RWPE1 (cell line): Measurements from ENCODE around the gene SLC24A4.
"Not testable (repeated sequence)": the region's sequence is repeated elsewhere in the genome, so short reads cannot be mapped to it uniquely, and the experiment has no call there.

Experiments
- CTCF ChIA-PET: fragments of 350-600 bp; sonication (Branson Sonifier 250); formaldehyde crosslinking; extraction: SDS; loops from one replicate; lab custom pipeline; 2021; lab: Yijun Ruan, JAX
- POLR2A ChIA-PET: fragments of 400-600 bp; formaldehyde crosslinking; extraction: SDS; loops from one replicate; lab custom pipeline; 2020; ENCODE audit warnings: antibody characterized with exemption; ENCODE audit not compliant: low non-redundant PET; lab: Yijun Ruan, JAX
- DNase-seq: peaks from one replicate; pipeline ENCODE4 v3.0.0; 2012; ENCODE audit warnings: low spot score
- H3K27ac ChIP-seq: fragments of 450-650 bp; 2 replicates; pipeline ENCODE4 v1.5.1; 2017
- TF ChIP-seq, protein P1 (sequence below): fragments of 450-650 bp; conservative IDR thresholded peaks from 2 replicates; pipeline ENCODE4 v1.5.1; 2017; ENCODE audit warnings: low read depth, mild to moderate bottlenecking

Gene SLC24A4

GRCh38 chr14:92398888-92399636 lies 76.1 kb downstream of the SLC24A4 start:
- POLR2A ChIA-PET = no interaction called here

GRCh38 chr14:92400579-92401444 lies 77.8 kb downstream of the SLC24A4 start:
- no peak overlapping the region for H3K27ac ChIP-seq
- TF ChIP-seq, protein P1, sequence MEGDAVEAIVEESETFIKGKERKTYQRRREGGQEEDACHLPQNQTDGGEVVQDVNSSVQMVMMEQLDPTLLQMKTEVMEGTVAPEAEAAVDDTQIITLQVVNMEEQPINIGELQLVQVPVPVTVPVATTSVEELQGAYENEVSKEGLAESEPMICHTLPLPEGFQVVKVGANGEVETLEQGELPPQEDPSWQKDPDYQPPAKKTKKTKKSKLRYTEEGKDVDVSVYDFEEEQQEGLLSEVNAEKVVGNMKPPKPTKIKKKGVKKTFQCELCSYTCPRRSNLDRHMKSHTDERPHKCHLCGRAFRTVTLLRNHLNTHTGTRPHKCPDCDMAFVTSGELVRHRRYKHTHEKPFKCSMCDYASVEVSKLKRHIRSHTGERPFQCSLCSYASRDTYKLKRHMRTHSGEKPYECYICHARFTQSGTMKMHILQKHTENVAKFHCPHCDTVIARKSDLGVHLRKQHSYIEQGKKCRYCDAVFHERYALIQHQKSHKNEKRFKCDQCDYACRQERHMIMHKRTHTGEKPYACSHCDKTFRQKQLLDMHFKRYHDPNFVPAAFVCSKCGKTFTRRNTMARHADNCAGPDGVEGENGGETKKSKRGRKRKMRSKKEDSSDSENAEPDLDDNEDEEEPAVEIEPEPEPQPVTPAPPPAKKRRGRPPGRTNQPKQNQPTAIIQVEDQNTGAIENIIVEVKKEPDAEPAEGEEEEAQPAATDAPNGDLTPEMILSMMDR = no peak

More at GRCh38 chr14:92398888-92399636, 76.1 kb downstream of the SLC24A4 start:
- TF ChIP-seq, protein P1 = no peak
- DNase-seq = no peak
- CTCF ChIA-PET = interaction anchor here (0.7 kb wide), 1 partner anchor 110 kb away, joined by 4 read pairs; no protein-coding TSS in a partner anchor
- H3K27ac ChIP-seq = no peak overlapping the region

DNA sequence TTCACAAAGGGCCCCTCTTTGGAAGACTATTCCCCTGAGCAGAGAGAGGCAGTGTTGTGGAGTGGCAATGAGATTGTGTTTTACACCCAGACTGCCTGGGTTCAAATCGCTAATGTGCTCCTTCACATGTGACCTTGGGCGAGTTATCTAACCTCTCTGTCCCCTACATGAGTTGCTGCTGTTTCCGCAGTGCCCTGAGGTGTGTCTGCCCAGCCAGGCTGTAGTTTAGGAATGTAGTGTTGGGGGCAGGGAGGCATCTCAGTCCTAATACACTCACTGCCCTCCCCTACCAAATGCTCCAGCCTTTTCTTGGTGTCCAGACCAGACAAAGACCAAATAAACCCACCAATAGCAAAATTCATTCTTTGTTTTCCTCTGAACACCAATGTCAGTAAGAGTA lies 78.6 kb downstream of the SLC24A4 start:
- ChIA-PET POLR2A (no interaction called here), CTCF (no interaction called here)
- TF ChIP-seq, protein P1 = no peak
- H3K27ac ChIP-seq = no peak overlapping the region
- no peak for DNase-seq

More at GRCh38 chr14:92400579-92401444, 77.8 kb downstream of the SLC24A4 start:
- no peak for DNase-seq
- ChIA-PET POLR2A (no interaction called here), CTCF (interaction anchor here (0.6 kb wide), 1 partner anchor 48 kb away, joined by 3 read pairs; no protein-coding TSS in a partner anchor)

- POLR2A ChIA-PET, H3K27ac ChIP-seq, DNase-seq, CTCF ChIA-PET: not testable (repeated sequence)
Measured at GRCh38 chr14:92402500-92402899, 79.5 kb downstream of the SLC24A4 start.

DNA sequence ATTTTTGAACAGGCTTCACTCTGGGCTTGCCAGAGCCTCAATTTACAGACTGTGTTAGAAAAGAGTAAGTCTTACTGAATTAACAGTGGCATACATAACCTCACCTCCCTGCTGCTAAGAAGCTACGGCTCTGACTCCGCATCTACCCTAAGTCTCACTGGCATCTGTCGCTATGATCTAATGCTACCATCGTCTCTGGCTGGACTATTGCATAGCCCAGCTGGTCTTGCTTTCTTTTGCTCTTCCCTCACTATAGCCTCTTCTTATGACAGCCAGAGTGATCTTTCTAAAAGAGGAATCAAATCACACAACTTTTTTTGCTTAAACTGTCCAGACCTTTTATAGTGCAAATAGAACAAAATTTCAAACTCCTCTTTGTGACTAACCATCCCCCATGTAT lies 81.1 kb downstream of the SLC24A4 start:
- no peak overlapping the region for H3K27ac ChIP-seq
- ChIA-PET POLR2A (no interaction called here), CTCF (no interaction called here)
- DNase-seq = no peak
- TF ChIP-seq, protein P1 = no peak

- ChIA-PET CTCF (no interaction called here), POLR2A (no interaction called here)
- TF ChIP-seq, protein P1 = no peak
- H3K27ac ChIP-seq = no peak overlapping the region
- DNase-seq = no peak
Measured at GRCh38 chr14:92404421-92404820, 81.5 kb downstream of the SLC24A4 start.
